RWPE2 (cell line): ENCODE data around the gene SANBR.

Source experiments
- ATAC-seq: fragments of 200-7000 bp; cut with Tn5 transposase; 3 replicates; pipeline ENCODE4 v1.9.1; 2021; ENCODE audit warnings: low read depth
- DNase-seq: peaks from one replicate; pipeline ENCODE4 v3.0.0-alpha.2; 2020; ENCODE audit warnings: low spot score
- H3K27ac ChIP-seq: fragments of 450-650 bp; 2 replicates; pipeline ENCODE4 v1.5.1; 2017; ENCODE audit warnings: mild to moderate bottlenecking; ENCODE audit not compliant: poor library complexity, severe bottlenecking
- H3K27me3 ChIP-seq: fragments of 250-450 bp; sonication (Bioruptor Pico); 2 replicates; pipeline ENCODE4 v1.5.1; 2021; ENCODE audit warnings: mild to moderate bottlenecking, moderate library complexity; ENCODE audit not compliant: insufficient read depth, poor library complexity, severe bottlenecking
- H3K36me3 ChIP-seq: fragments of 250-450 bp; sonication (Bioruptor Pico); 2 replicates; pipeline ENCODE4 v1.5.1; 2020; ENCODE audit warnings: low read depth, mild to moderate bottlenecking, moderate library complexity
- H3K4me1 ChIP-seq: fragments of 250-450 bp; sonication (Bioruptor Pico); 2 replicates; pipeline ENCODE4 v1.5.1; 2021; ENCODE audit warnings: mild to moderate bottlenecking, moderate library complexity; ENCODE audit not compliant: insufficient read depth, poor library complexity, severe bottlenecking
- H3K4me3 ChIP-seq: fragments of 250-450 bp; sonication (Bioruptor Pico); 2 replicates; pipeline ENCODE4 v1.5.1; 2021; ENCODE audit warnings: mild to moderate bottlenecking, moderate library complexity; ENCODE audit not compliant: severe bottlenecking
- H3K9me3 ChIP-seq: fragments of 250-450 bp; sonication (Bioruptor Pico); 2 replicates; pipeline ENCODE4 v1.5.1; 2021; ENCODE audit warnings: mild to moderate bottlenecking, moderate library complexity; ENCODE audit not compliant: severe bottlenecking
- CTCF ChIP-seq: fragments of 450-650 bp; IDR thresholded peaks from one replicate; pipeline ENCODE4 v1.5.1; 2017; ENCODE audit warnings: mild to moderate bottlenecking, moderate library complexity; ENCODE audit not compliant: poor library complexity, severe bottlenecking

SANBR gene

DNA sequence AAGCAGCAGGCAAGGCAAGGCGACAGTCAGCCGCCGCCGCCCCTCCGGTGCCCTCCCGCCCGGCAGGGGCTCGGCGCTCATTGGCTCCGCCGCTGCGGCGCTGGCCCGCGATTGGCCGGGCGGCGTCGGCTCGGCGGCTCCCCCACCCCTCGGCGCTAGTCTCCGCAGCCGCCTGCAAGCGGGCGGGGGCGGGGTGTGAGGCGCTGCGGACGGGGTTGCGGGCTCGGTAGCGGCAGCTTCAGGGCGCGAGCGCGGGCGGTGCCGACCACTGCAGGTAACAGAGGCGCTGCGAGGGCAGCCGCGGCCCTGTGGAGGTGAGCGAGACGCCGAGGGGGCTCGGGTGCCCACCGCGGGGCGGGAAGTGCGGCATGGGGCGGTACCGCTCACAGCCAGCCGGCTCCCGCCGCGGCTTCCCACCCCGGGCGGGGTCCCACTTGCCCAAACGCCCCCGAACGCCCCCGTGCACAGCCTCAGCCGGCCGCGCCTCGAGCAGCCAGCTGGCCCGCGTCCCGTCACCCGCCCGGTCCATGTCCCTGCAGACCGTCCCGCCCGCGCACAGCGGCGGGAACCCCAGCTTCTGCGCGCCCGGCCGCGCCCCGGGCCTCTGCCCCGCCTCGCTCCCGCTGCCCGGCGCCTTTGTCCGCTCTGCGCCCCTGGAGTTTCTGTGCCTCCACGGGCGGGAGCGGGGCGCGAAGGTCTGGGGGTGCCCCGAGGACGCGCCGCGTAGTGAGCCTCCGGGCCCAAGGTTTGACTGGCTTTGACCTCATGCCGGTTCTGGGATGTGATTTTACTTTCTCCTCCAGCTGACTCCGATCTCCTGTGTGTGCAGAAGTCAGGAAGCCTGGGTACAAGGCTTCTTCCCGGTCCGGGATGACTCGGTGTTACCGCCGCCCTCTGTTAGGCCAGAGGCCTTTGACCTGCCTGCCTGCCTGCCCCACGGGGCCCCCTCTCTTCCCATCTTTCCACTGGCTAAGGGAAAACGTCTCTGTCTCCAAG, at the start of gene SANBR:
Gene SANBR, plus strand, starts transcription at position 158 of the 996 bp plus-strand sequence. CDS start 4,480 bp downstream, outside the sequence.
- no peaks in the 10 kb centered on the region for H3K9me3 ChIP-seq
- no peaks in the 10 kb centered on the region for H3K27me3 ChIP-seq
- ATAC-seq (peak; percentile 98), DNase-seq (peak; percentile 78)
- no peak for TF ChIP-seq CTCF
- peak within 1 kb of the TSS; percentile 50 for H3K27ac ChIP-seq
- H3K36me3 ChIP-seq = peaks cover 18% of the 10 kb centered on the region
- peaks cover 7% of the 10 kb centered on the region for H3K4me1 ChIP-seq
- peak within 1 kb of the TSS; percentile 97 for H3K4me3 ChIP-seq

GRCh38 chr2:61015976-61016375, 49.7 kb upstream of the SANBR start:
- Histone ChIP-seq H3K4me3 (peak overlapping the region; percentile 51), H3K9me3 (no peaks in the 10 kb centered on the region), H3K4me1 (peaks cover 23% of the 10 kb centered on the region), H3K27me3 (no peaks in the 10 kb centered on the region), H3K36me3 (peaks cover 11% of the 10 kb centered on the region), H3K27ac (peak overlapping the region; percentile 91)
- ATAC-seq (no peak), DNase-seq (no peak)
- TF ChIP-seq CTCF = no peak

DNA sequence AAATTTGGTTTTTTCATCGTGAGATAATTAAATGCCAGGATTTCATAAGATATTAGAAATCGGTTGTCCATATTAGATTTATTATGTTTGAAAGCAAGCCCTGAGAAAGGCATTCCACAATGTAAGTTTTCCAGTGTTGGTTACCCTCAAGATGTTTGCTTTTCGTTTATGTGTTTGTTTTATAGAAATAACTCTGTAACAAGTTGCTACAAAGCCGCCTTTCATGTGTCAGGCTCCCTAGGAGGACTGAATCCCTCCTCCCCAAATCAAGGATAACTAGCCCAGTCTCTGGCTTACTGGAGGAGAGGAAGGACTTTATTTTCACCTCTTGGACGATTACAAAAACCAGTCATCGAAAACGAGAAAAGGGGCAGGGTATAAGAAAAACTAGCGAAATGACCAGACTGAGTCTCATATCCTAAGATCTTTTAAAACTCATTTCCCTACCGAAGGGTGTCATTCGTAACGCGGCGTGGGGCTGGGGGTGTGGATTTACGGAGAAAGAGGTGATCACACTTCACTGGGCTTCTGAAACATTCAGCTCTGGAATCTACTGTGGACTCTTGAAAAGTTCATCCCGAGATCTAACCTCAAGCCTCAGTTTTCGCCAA, 49.2 kb upstream of the SANBR start:
- peaks cover 13% of the 10 kb centered on the region for H3K36me3 ChIP-seq
- TF ChIP-seq CTCF = no peak
- ATAC-seq = no peak; the same call in 2 of the 3 replicates

DNA sequence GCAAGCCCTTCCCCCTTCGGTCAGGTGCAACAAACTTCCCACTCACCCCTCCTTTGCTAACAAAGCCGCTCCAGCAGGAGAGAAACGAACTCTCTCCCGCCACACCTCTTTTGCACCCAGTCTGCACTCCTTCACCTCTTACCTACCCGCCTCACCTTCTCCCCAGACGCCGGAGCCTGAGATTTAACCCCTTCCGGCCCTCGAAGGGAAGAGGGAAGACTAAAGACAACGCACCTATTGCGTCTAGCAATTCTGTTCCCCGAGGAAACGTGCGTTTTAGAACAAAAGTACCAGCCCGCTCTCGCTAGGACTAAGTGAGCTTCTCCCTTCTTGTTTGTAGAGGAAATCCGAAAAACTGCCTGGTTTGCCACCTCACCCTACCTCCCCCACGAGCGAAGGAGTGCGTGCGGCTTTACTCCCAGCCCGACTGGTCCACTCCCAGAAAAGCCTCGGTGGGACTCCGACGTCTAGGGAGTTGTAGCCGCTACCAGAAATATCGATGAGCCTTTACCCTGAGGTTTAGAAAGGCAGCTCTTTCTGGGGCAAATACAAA, 48.6 kb upstream of the SANBR start:
- Histone ChIP-seq H3K27me3 (no peaks in the 10 kb centered on the region), H3K27ac (peak overlapping the region; percentile 91), H3K9me3 (no peaks in the 10 kb centered on the region), H3K4me1 (peaks cover 23% of the 10 kb centered on the region), H3K36me3 (peaks cover 18% of the 10 kb centered on the region), H3K4me3 (peak overlapping the region; percentile 51)
- peak; percentile 78 for DNase-seq
- TF ChIP-seq CTCF = no peak
- ATAC-seq = peak; percentile 72

More for the DNA sequence above, 49.2 kb upstream of the SANBR start:
- H3K27me3 ChIP-seq = no peaks in the 10 kb centered on the region
- no peaks in the 10 kb centered on the region for H3K9me3 ChIP-seq
- H3K4me3 ChIP-seq = peak overlapping the region; percentile 51
- H3K4me1 ChIP-seq = peaks cover 23% of the 10 kb centered on the region
- peak overlapping the region; percentile 91 for H3K27ac ChIP-seq
- DNase-seq = no peak
